Stimulated activated memory B cell treated with anti-CD40 and anti-IgM and Interleukin-4, amounts not matched to agents 10 μg/mL and 1 μg/mL and 100 μg/mL, for 72 hours (primary cell): ENCODE results near the gene SLC48A1.

Experiments
- ATAC-seq: fragments of 150-1000 bp; cut with Tn5 transposase; 2 replicates; pipeline ENCODE4 v1.10.0; 2021
- H3K27ac Mint-ChIP-seq: one replicate; pipeline ENCODE4 v1.8.0; 2022; ENCODE audit warnings: mild to moderate bottlenecking, mixed read lengths
- H3K27me3 Mint-ChIP-seq: one replicate; pipeline ENCODE4 v1.8.0; 2022; ENCODE audit warnings: mixed read lengths
- H3K36me3 Mint-ChIP-seq: one replicate; pipeline ENCODE4 v1.8.0; 2022; ENCODE audit warnings: mixed read lengths
- H3K4me1 Mint-ChIP-seq: one replicate; pipeline ENCODE4 v1.8.0; 2022; ENCODE audit warnings: mixed read lengths
- H3K4me3 Mint-ChIP-seq: one replicate; pipeline ENCODE4 v1.8.0; 2022; ENCODE audit warnings: mild to moderate bottlenecking, moderate library complexity, mixed read lengths
- H3K9me3 Mint-ChIP-seq: one replicate; pipeline ENCODE4 v1.8.0; 2022; ENCODE audit warnings: mixed read lengths

SLC48A1 gene

GRCh38 chr12:47762850-47763465, 10.1 kb upstream of the SLC48A1 start:
- H3K27ac Mint-ChIP-seq = peak overlapping the region; percentile 4
- peaks cover 25% of the 10 kb centered on the region for H3K4me1 Mint-ChIP-seq
- ATAC-seq = no peak
- H3K27me3 Mint-ChIP-seq = no peaks in the 10 kb centered on the region
- H3K9me3 Mint-ChIP-seq = no peaks in the 10 kb centered on the region
- H3K4me3 Mint-ChIP-seq = no peak overlapping the region
- no peaks in the 10 kb centered on the region for H3K36me3 Mint-ChIP-seq

GRCh38 chr12:47763481-47764346, 9.3 kb upstream of the SLC48A1 start:
- Mint-ChIP-seq H3K36me3 (no peaks in the 10 kb centered on the region), H3K27me3 (no peaks in the 10 kb centered on the region), H3K4me3 (no peak overlapping the region), H3K9me3 (no peaks in the 10 kb centered on the region), H3K27ac (peak overlapping the region; percentile 4), H3K4me1 (peaks cover 18% of the 10 kb centered on the region)
- ATAC-seq = peak; percentile 25

- H3K27me3 Mint-ChIP-seq = no peaks in the 10 kb centered on the region
- no peak for ATAC-seq
- H3K27ac Mint-ChIP-seq = no peak overlapping the region
- no peak overlapping the region for H3K4me3 Mint-ChIP-seq
- H3K4me1 Mint-ChIP-seq = peaks cover 12% of the 10 kb centered on the region
- H3K9me3 Mint-ChIP-seq = no peaks in the 10 kb centered on the region
- no peaks in the 10 kb centered on the region for H3K36me3 Mint-ChIP-seq
Measured at GRCh38 chr12:47766502-47767215, 6.4 kb upstream of the SLC48A1 start.

DNA sequence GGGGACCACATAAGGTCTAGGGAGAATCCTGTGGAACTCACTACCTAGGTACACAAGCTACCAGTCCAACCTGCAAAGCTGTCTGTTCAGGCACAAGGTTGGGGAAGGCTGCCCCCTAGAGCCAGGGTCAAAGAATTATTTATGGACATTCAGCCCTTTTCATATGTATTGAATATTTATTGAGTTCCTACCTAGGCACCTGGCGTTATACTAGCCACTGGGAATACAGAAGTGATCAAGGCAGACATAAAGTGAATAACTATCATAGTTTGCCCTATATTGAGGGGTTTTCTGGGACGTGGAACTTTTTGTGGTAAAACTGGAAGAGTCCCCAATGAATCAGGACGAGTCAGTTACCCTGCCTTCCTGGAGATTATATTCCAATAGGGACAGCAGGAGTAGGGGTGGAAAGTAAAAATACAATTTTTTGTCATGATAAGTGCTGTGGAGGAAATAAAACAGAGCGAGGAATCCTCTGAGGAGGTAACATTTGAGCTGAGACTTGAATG, 5.8 kb upstream of the SLC48A1 start:
- Mint-ChIP-seq H3K4me1 (peaks cover 13% of the 10 kb centered on the region), H3K9me3 (no peaks in the 10 kb centered on the region), H3K4me3 (no peak overlapping the region), H3K27ac (no peak overlapping the region), H3K36me3 (no peaks in the 10 kb centered on the region), H3K27me3 (no peaks in the 10 kb centered on the region)
- ATAC-seq = peak; percentile 75

- Mint-ChIP-seq H3K4me3 (no peak overlapping the region), H3K36me3 (no peaks in the 10 kb centered on the region), H3K9me3 (no peaks in the 10 kb centered on the region), H3K4me1 (peaks cover 18% of the 10 kb centered on the region), H3K27me3 (no peaks in the 10 kb centered on the region), H3K27ac (no peak overlapping the region)
- no peak for ATAC-seq
Measured at GRCh38 chr12:47768323-47768811, 4.7 kb upstream of the SLC48A1 start.

GRCh38 chr12:47769234-47770085, 3.6 kb upstream of the SLC48A1 start:
- no peak overlapping the region for H3K4me3 Mint-ChIP-seq
- H3K27me3 Mint-ChIP-seq = no peaks in the 10 kb centered on the region
- H3K9me3 Mint-ChIP-seq = no peaks in the 10 kb centered on the region
- H3K4me1 Mint-ChIP-seq = peaks cover 17% of the 10 kb centered on the region
- no peak for ATAC-seq
- H3K36me3 Mint-ChIP-seq = no peaks in the 10 kb centered on the region
- no peak overlapping the region for H3K27ac Mint-ChIP-seq

DNA sequence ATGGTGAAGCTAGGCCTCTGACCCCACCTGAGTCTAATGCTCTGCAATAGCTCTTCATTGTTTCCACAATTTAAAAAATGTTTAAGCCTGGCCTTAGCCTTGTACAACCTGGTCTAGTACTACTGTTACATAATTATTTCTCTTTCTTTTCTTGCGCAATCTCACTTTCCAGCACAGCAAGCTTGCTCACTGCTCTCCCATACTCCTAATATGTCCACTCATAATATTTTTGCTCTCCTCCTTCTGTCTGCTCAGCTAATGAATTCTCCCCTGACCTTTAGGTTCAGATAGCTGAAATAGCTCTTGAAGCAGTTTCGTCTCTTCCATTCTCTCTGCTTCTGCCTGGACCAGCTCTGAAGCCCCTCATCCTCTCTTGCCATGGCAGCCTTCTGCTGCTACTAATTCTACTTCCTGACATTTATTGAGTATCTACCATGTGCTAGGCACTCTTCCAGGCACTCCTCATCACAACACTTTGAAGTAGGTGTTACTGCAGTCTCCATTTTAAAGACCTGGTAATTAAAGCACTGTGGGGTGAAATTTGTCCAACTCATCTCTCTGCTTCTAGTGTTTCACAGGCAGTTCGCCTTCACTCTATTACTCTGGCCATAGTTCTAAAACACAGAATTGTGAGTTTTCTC, 2.8 kb upstream of the SLC48A1 start:
- no peak for ATAC-seq

DNA sequence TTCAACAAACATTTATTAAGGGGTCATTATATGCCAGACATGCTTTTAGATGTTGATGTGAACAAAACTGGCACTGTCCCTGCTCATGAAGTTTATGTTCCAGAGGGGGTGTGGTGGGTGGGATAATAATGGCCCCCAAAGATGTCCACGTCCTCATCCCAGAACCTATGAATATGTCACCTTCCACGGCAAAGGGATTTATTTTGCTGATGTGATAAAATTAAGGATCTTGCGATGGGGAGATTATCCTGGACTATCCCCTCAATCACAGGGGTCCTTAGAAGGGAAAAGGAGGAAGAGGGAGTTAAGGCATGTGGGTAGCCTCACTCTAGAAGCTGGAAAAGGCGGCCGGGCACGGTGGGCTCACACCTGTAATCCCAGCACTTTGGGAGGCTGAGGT, 1.7 kb upstream of the SLC48A1 start:
- no peak overlapping the region for H3K27ac Mint-ChIP-seq
- H3K4me3 Mint-ChIP-seq = no peak overlapping the region
- no peak for ATAC-seq

More for the DNA sequence above, 2.8 kb upstream of the SLC48A1 start:
- Mint-ChIP-seq H3K4me3 (no peak overlapping the region), H3K4me1 (peaks cover 22% of the 10 kb centered on the region), H3K27ac (no peak overlapping the region), H3K9me3 (no peaks in the 10 kb centered on the region), H3K27me3 (no peaks in the 10 kb centered on the region), H3K36me3 (no peaks in the 10 kb centered on the region)

GRCh38 chr12:47772094-47772660, 861 bp upstream of the SLC48A1 start:
- ATAC-seq = no peak
- Mint-ChIP-seq H3K4me3 (peak overlapping the region; percentile 79), H3K27ac (peak overlapping the region; percentile 61), H3K4me1 (peaks cover 41% of the 10 kb centered on the region), H3K9me3 (no peaks in the 10 kb centered on the region), H3K36me3 (no peaks in the 10 kb centered on the region), H3K27me3 (no peaks in the 10 kb centered on the region)

More for the DNA sequence above, 1.7 kb upstream of the SLC48A1 start:
- no peaks in the 10 kb centered on the region for H3K27me3 Mint-ChIP-seq
- peaks cover 33% of the 10 kb centered on the region for H3K4me1 Mint-ChIP-seq
- no peaks in the 10 kb centered on the region for H3K9me3 Mint-ChIP-seq
- H3K36me3 Mint-ChIP-seq = no peaks in the 10 kb centered on the region

GRCh38 chr12:47772738-47773061, 338 bp upstream of the SLC48A1 start:
- Mint-ChIP-seq H3K9me3 (no peaks in the 10 kb centered on the region), H3K27me3 (no peaks in the 10 kb centered on the region), H3K36me3 (no peaks in the 10 kb centered on the region), H3K4me1 (peaks cover 46% of the 10 kb centered on the region), H3K27ac (peak overlapping the region; percentile 61), H3K4me3 (peak overlapping the region; percentile 79)
- ATAC-seq = no peak

GRCh38 chr12:47773858-47774580, 981 bp downstream of the SLC48A1 start:
- no peaks in the 10 kb centered on the region for H3K27me3 Mint-ChIP-seq
- H3K9me3 Mint-ChIP-seq = no peaks in the 10 kb centered on the region
- H3K4me1 Mint-ChIP-seq = peaks cover 53% of the 10 kb centered on the region
- no peak for ATAC-seq
- H3K36me3 Mint-ChIP-seq = no peaks in the 10 kb centered on the region
- H3K27ac Mint-ChIP-seq = peak overlapping the region; percentile 83
- H3K4me3 Mint-ChIP-seq = peak overlapping the region; percentile 85

GRCh38 chr12:47774663-47775062, 1.6 kb downstream of the SLC48A1 start:
- no peaks in the 10 kb centered on the region for H3K27me3 Mint-ChIP-seq
- H3K9me3 Mint-ChIP-seq = no peaks in the 10 kb centered on the region
- no peaks in the 10 kb centered on the region for H3K36me3 Mint-ChIP-seq
- H3K27ac Mint-ChIP-seq = peak overlapping the region; percentile 58
- peak overlapping the region; percentile 85 for H3K4me3 Mint-ChIP-seq
- peaks cover 60% of the 10 kb centered on the region for H3K4me1 Mint-ChIP-seq
- ATAC-seq = no peak

DNA sequence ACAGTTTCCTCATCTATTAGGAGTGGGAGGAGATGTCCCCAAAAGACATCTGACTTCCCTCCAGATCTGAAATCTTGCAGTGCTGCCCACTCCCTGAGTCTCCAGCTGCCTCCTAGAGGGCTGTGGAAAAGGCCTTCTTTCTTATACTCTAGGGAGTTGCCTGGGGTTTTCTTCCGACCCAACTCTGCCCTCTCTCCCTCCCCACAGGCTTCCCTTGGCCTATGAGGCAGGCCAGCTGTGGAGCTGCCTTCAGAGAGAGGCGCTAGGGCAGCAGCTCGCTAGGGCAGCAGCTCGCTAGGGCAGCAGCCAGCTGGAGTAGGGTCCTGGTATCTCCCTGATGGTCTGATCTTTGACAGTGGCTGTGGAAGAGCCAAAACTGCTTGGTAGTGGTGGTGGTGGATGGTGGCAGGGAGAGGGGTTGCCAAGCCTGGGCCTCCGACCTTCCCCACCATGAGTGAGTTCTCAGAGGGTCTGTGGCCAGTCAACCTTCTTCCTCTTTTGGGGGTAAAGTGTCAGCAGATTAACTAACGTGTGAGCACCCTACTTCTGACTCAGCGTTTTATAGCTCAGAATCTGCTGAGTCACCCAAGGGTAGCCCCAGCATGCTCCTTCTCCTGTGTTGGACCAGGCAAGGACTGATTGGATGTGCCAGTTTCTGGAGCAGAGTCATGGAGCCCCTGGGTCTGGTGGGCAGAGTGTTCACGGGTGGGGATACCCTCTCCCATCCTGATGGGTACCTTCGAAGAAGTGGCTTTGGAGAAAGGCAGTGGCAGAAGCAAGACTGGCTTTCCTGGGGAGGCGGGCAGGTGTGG, 2.3 kb downstream of the SLC48A1 start:
- Mint-ChIP-seq H3K4me1 (peaks cover 64% of the 10 kb centered on the region), H3K4me3 (no peak overlapping the region), H3K27me3 (no peaks in the 10 kb centered on the region), H3K9me3 (no peaks in the 10 kb centered on the region), H3K27ac (peak overlapping the region; percentile 58), H3K36me3 (no peaks in the 10 kb centered on the region)
- ATAC-seq = no peak
